HS-27A (cell line): ENCODE results near the gene ADAM23.

Experiments
- DNase-seq: peaks from one replicate; pipeline ENCODE4 v3.0.0-alpha.2; 2012; ENCODE audit warnings: low read depth, missing footprints

ADAM23 gene

DNA sequence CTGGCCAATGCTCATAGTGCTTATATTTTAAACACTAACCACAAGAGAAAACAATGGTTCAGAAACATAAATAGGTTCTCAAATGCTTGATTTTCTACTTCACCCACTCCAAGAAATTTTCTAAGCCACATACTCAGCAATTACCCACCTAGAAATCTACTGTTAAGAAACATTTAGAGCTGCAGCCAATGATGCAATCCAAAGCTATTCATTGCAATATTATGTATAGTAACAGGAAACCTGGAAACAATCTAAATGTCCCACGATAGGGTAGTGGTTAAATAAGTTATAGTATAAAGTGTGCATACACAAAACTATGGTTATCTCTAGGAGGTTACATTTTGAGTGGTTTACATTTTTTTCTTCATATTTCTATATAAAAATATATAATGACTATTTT is 204.7 kb downstream of the ADAM23 start:
- no peak for DNase-seq

DNA sequence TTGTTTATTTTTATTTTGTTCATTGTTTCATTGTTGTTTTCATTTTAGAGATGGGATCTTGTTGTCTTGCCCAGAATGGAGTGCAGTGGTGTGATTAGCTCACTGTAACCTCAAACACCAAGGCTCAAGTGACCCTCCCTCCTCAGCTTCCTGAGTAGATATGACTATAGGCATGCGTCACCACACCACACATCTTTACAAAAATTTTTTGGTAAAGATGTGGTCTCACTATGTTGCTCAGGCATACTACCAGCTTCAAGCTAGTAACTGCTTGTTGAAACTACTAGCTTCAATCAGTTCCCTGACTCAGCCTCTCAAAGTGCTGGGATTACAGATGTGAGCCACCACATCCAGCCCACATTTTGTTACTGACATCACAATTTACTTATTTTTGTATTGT is 213.8 kb downstream of the ADAM23 start:
- no peak for DNase-seq

DNA sequence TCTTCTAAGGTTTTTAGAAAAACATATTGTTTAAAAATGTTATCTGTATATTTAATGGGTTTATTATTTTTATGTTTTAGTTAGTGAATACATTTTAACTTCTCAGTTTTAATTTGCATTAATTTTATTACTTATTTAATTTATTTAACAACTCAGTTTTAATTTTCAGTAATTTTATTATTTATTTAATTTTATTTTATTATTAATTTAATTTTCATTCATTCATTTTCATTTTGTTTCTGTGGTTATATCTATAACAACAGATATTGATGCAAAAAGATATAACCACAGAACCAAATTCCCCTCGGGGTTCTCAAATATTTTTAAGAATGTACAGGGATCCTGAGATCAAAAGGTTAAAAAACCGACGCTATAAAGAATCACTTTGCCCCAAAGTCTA is 221.9 kb downstream of the ADAM23 start:
- no peak for DNase-seq
